Measurements from ENCODE around the gene DENND5A.

GRCh38 chr11:9314291-9315077 lies 49.3 kb upstream of the DENND5A start, which contains the start of gene TMEM41B:
- TF ChIP-seq CTCF (IDR thresholded peaks at IDR 0.05) (no peak), POLR2A (IDR thresholded peaks at IDR 0.05) (no peak)
